ENCODE data around the gene RTN3. TPM values are rescaled to one million over a fixed set of nuclear protein-coding genes. Genes with fewer than 3 reads are reported as not detected.

The RTN3 gene
- total RNA-seq, 4 donors from 2014 or later: 78.4 to 115 (median 94.2) TPM

DNA sequence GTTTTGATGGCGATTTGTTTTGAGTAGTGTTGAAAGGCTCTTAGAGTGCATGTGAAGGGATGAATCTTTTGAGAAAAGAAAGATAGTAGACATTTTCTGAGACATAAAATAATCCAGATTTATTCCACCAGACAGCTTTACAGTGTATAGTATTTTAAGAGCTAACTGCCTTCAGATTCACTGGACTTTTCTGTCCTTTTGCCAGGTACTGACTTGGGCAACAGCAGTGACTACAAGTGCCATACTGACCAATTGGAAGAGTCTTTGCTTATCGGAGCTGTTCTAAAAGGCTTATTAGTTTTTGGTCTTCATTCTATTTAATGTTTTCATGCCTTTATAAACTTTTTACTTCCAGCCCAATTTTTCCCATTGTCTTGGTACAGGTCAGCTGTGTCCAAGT is 32.5 kb downstream of the RTN3 start:
- Histone ChIP-seq H3K36me3 (no peaks in the 10 kb centered on the region), H3K27me3 (no peaks in the 10 kb centered on the region), H3K9me3 (no peaks in the 10 kb centered on the region), H3K27ac (no peak overlapping the region), H3K4me1 (peaks cover 0 to 8% (median 3%) of the 10 kb centered on the region in 3 donors), H3K4me3 (no peak overlapping the region)
- no peak for TF ChIP-seq POLR2AphosphoS5 (IDR thresholded peaks at IDR 0.05)
- TF ChIP-seq, protein P1, sequence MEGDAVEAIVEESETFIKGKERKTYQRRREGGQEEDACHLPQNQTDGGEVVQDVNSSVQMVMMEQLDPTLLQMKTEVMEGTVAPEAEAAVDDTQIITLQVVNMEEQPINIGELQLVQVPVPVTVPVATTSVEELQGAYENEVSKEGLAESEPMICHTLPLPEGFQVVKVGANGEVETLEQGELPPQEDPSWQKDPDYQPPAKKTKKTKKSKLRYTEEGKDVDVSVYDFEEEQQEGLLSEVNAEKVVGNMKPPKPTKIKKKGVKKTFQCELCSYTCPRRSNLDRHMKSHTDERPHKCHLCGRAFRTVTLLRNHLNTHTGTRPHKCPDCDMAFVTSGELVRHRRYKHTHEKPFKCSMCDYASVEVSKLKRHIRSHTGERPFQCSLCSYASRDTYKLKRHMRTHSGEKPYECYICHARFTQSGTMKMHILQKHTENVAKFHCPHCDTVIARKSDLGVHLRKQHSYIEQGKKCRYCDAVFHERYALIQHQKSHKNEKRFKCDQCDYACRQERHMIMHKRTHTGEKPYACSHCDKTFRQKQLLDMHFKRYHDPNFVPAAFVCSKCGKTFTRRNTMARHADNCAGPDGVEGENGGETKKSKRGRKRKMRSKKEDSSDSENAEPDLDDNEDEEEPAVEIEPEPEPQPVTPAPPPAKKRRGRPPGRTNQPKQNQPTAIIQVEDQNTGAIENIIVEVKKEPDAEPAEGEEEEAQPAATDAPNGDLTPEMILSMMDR (IDR thresholded peaks at IDR 0.05): no peak
- TF ChIP-seq POLR2A (IDR thresholded peaks at IDR 0.05): no peak
- TF ChIP-seq EP300 (IDR thresholded peaks at IDR 0.05): no peak
- ATAC-seq: no peak
- WGBS, 2 donors (ENCODE audit: low coverage in 1 of 2): 71 to 95% methylated on average over 2 of the region's 2 CpGs

DNA sequence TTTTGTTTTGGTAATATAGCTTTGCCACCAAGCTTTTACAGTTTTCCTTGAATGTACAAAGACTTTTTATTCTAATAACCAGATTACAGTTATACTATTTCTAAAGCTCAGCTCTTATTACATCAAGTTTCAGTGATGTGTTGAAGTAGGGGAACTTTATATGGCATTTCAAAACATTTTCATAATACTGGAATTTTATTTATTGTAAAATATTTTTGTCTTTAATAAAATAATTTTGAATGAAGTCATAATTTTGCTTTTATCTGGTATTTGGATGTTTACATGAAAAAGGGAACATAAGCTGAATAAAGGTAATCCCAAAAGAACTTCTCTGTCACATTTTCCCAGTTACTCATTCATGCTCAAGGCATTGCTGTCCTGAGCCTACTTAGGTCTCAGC is 34.7 kb downstream of the RTN3 start:
- Histone ChIP-seq H3K4me3 (no peak overlapping the region), H3K36me3 (no peaks in the 10 kb centered on the region), H3K27ac (no peak overlapping the region), H3K9me3 (no peaks in the 10 kb centered on the region), H3K4me1 (peaks cover 0 to 11% (median 0%) of the 10 kb centered on the region in 3 donors), H3K27me3 (no peaks in the 10 kb centered on the region)
- ATAC-seq: no peak
- TF ChIP-seq POLR2A (IDR thresholded peaks at IDR 0.05): no peak

DNA sequence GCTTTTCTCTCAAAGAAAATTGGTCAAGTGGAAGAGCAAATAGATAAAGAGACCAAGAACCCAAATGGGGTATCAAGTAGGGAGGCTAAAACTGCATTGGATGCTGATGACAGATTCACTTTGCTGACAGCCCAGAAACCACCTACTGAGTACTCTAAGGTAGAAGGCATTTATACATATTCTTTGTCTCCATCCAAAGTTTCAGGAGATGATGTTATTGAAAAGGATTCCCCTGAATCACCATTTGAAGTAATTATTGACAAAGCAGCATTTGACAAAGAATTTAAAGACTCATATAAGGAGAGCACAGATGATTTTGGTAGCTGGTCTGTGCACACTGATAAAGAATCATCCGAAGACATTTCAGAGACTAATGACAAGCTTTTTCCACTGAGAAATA is 37.7 kb downstream of the RTN3 start:
- Histone ChIP-seq H3K27me3 (no peaks in the 10 kb centered on the region), H3K9me3 (no peaks in the 10 kb centered on the region), H3K4me1 (peaks cover 0 to 11% (median 0%) of the 10 kb centered on the region in 3 donors), H3K27ac (no peak overlapping the region), H3K36me3 (no peaks in the 10 kb centered on the region), H3K4me3 (no peak overlapping the region)
- 64% methylated on average over 1 of the region's 1 CpG; no CpG with 5 or more reads in 1 of the 2 donors for WGBS, 2 donors (ENCODE audit: low coverage in 1 of 2)
- ATAC-seq: no peak
- TF ChIP-seq POLR2AphosphoS5 (IDR thresholded peaks at IDR 0.05): no peak
- no peak for TF ChIP-seq POLR2A (IDR thresholded peaks at IDR 0.05)
- TF ChIP-seq, protein P1 (IDR thresholded peaks at IDR 0.05): no peak
- TF ChIP-seq EP300 (IDR thresholded peaks at IDR 0.05): no peak

DNA sequence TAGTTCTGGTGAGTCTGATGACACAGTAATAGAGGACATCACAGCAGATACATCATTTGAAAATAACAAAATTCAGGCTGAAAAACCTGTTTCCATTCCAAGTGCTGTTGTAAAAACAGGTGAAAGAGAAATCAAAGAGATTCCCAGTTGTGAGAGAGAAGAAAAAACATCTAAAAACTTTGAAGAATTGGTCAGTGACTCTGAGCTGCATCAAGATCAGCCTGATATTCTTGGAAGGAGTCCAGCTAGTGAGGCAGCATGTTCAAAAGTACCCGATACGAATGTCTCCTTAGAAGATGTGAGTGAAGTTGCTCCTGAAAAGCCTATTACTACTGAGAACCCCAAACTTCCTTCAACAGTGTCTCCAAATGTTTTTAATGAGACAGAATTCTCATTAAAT is 38.7 kb downstream of the RTN3 start:
- Histone ChIP-seq H3K27ac (no peak overlapping the region), H3K9me3 (no peaks in the 10 kb centered on the region), H3K4me3 (no peak overlapping the region), H3K27me3 (no peaks in the 10 kb centered on the region), H3K36me3 (no peaks in the 10 kb centered on the region), H3K4me1 (peaks cover 0 to 11% (median 0%) of the 10 kb centered on the region in 3 donors)
- WGBS, 2 donors (ENCODE audit: low coverage in 1 of 2): 35 to 53% methylated on average over 2 of the region's 2 CpGs
- no peak for ATAC-seq
- TF ChIP-seq POLR2A (IDR thresholded peaks at IDR 0.05) (no peak), POLR2AphosphoS5 (IDR thresholded peaks at IDR 0.05) (no peak), EP300 (IDR thresholded peaks at IDR 0.05) (no peak)
- TF ChIP-seq, protein P1 (IDR thresholded peaks at IDR 0.05): no peak

DNA sequence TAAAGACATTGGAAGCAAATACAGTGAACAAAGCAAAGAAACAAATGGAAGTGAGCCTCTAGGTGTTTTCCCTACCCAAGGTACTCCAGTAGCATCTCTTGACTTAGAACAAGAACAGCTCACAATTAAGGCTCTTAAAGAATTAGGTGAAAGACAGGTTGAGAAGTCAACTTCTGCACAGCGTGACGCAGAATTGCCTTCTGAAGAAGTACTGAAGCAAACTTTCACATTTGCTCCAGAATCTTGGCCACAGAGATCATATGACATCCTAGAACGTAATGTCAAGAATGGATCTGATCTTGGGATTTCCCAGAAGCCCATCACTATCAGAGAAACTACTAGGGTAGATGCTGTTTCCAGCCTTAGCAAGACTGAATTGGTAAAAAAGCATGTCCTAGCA is 39.3 kb downstream of the RTN3 start:
- no peak for ATAC-seq
- Histone ChIP-seq H3K4me1 (peaks cover 0 to 11% (median 0%) of the 10 kb centered on the region in 3 donors), H3K9me3 (no peaks in the 10 kb centered on the region), H3K4me3 (no peak overlapping the region), H3K27ac (no peak overlapping the region), H3K36me3 (no peaks in the 10 kb centered on the region), H3K27me3 (no peaks in the 10 kb centered on the region)
- TF ChIP-seq POLR2AphosphoS5 (IDR thresholded peaks at IDR 0.05) (no peak), POLR2A (IDR thresholded peaks at IDR 0.05) (no peak), EP300 (IDR thresholded peaks at IDR 0.05) (no peak)
- TF ChIP-seq, protein P1 (IDR thresholded peaks at IDR 0.05): no peak
- 85 to 100% methylated on average over 3 of the region's 3 CpGs for WGBS, 2 donors (ENCODE audit: low coverage in 1 of 2)

All from gastroesophageal sphincter (tissue), 4 donors.